ENCODE measurements around the gene EMC9.

Gene EMC9

DNA sequence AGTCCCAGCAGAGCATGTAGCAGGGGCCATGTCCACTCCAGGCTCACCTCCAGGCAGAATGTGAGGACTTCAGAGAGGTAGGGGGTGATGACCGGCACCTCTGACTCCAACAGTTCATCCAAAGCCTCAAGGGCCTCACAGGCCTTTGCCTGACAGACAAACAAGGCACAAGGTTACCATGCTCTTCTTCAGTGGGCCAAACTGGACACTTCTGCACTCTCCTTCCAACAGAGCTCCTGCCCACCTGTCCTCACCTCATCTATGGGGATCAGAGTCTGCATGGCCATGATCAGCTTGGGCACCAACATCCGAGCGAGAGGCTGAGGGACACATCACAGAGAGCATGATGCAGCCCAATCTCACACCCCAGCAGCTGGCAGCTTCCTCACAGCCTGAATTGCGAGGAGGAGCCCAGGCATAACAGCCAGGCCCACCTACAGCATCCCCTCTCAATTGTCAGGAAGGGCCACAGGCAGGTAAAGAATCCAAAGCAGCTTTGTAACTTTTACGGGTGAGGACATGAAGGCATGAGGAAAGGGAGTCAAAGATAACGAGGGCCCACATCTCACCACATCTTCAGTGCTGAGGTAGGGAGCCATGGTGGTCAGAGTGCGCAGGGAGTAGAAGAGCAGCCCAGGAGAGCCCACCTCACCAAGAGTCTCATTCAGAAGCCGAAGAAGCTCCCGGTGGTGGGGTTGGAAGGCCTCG is 45.6 kb upstream of the EMC9 start:
- peaks cover 6% of the 10 kb centered on the region; the same call in 1 of the 2 replicates for H3K79me2 ChIP-seq (ENCODE audit: low read length)
- no peaks in the 10 kb centered on the region for H3K36me3 ChIP-seq (replicated peaks; ENCODE audit: insufficient read depth, low read length)
- H3K4me2 ChIP-seq (ENCODE audit: low read depth, low read length), result no peak overlapping the region
- no peak overlapping the region for H2AFZ ChIP-seq (ENCODE audit: low read length)
- TF ChIP-seq EZH2phosphoT487 (IDR thresholded peaks at IDR 0.05; ENCODE audit: low read length), result no peak
- no peak for TF ChIP-seq EZH2 (optimal IDR thresholded peaks at IDR 0.05; ENCODE audit: low read depth, low read length)
- TF ChIP-seq, protein P1, sequence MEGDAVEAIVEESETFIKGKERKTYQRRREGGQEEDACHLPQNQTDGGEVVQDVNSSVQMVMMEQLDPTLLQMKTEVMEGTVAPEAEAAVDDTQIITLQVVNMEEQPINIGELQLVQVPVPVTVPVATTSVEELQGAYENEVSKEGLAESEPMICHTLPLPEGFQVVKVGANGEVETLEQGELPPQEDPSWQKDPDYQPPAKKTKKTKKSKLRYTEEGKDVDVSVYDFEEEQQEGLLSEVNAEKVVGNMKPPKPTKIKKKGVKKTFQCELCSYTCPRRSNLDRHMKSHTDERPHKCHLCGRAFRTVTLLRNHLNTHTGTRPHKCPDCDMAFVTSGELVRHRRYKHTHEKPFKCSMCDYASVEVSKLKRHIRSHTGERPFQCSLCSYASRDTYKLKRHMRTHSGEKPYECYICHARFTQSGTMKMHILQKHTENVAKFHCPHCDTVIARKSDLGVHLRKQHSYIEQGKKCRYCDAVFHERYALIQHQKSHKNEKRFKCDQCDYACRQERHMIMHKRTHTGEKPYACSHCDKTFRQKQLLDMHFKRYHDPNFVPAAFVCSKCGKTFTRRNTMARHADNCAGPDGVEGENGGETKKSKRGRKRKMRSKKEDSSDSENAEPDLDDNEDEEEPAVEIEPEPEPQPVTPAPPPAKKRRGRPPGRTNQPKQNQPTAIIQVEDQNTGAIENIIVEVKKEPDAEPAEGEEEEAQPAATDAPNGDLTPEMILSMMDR (IDR thresholded peaks at IDR 0.05; ENCODE audit: low read length), result no peak
- peaks cover 14% of the 10 kb centered on the region for H3F3A ChIP-seq (ENCODE audit: insufficient read depth, low read length)
- no peak overlapping the region for H3K4me3 ChIP-seq (ENCODE audit: low read length)
- H3K9ac ChIP-seq (ENCODE audit: low read length), result no peak overlapping the region
- no peak for DNase-seq
- H3K27ac ChIP-seq (ENCODE audit: low read length), result no peak overlapping the region
- no peaks in the 10 kb centered on the region for H3K9me2 ChIP-seq (replicated peaks; ENCODE audit: insufficient read depth, low read length)
- peaks cover 5% of the 10 kb centered on the region; the same call in 1 of the 2 replicates for H3K4me1 ChIP-seq (ENCODE audit: low read length)
- no peaks in the 10 kb centered on the region for H3K9me3 ChIP-seq (replicated peaks; ENCODE audit: insufficient read depth, low read length)
- H4K20me1 ChIP-seq (ENCODE audit: insufficient read depth, low read length), result no peaks in the 10 kb centered on the region
- H3K27me3 ChIP-seq (replicated peaks; ENCODE audit: insufficient read depth, low read length), result no peaks in the 10 kb centered on the region

DNA sequence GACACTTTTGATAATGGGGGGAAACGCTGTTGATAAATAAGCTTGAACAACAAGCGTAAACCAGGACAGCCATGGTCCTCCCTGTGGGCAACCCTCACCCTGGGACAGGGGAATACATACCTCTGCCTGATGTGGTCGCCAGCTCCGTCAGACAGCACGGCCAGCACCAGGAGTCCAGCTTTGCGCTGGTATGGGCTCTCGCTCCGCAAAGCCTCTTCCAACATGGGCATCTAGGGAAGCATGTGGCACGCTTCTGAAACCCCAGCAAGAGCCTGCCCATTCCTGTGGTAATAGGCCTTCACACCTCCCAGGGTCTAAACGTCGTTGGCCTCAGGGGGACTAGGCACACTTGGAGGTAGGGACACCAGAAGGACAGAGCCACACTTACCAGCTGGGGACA is 44.4 kb upstream of the EMC9 start:
- Histone ChIP-seq H3K27ac (ENCODE audit: low read length) (no peak overlapping the region), H3K4me3 (ENCODE audit: low read length) (no peak overlapping the region), H2AFZ (ENCODE audit: low read length) (no peak overlapping the region), H3K79me2 (ENCODE audit: low read length) (peaks cover 4% of the 10 kb centered on the region; the same call in 1 of the 2 replicates), H3K36me3 (replicated peaks; ENCODE audit: insufficient read depth, low read length) (no peaks in the 10 kb centered on the region), H3K4me2 (ENCODE audit: low read depth, low read length) (no peak overlapping the region), H3F3A (ENCODE audit: insufficient read depth, low read length) (peaks cover 14% of the 10 kb centered on the region), H3K27me3 (replicated peaks; ENCODE audit: insufficient read depth, low read length) (no peaks in the 10 kb centered on the region), H4K20me1 (ENCODE audit: insufficient read depth, low read length) (no peaks in the 10 kb centered on the region), H3K4me1 (ENCODE audit: low read length) (peaks cover 5% of the 10 kb centered on the region; the same call in 1 of the 2 replicates), H3K9ac (ENCODE audit: low read length) (no peak overlapping the region), H3K9me3 (replicated peaks; ENCODE audit: insufficient read depth, low read length) (no peaks in the 10 kb centered on the region), H3K9me2 (replicated peaks; ENCODE audit: insufficient read depth, low read length) (no peaks in the 10 kb centered on the region)
- TF ChIP-seq, protein P1 (IDR thresholded peaks at IDR 0.05; ENCODE audit: low read length), result no peak
- TF ChIP-seq EZH2 (optimal IDR thresholded peaks at IDR 0.05; ENCODE audit: low read depth, low read length) (no peak), EZH2phosphoT487 (IDR thresholded peaks at IDR 0.05; ENCODE audit: low read length) (no peak)
- DNase-seq, result no peak

- H3K9ac ChIP-seq (ENCODE audit: low read length), result no peak overlapping the region
- no peak overlapping the region for H3K4me2 ChIP-seq (ENCODE audit: low read depth, low read length)
- TF ChIP-seq EZH2phosphoT487 (IDR thresholded peaks at IDR 0.05; ENCODE audit: low read length) (no peak), EZH2 (optimal IDR thresholded peaks at IDR 0.05; ENCODE audit: low read depth, low read length) (no peak)
- TF ChIP-seq, protein P1 (IDR thresholded peaks at IDR 0.05; ENCODE audit: low read length), result no peak
- H3K36me3 ChIP-seq (replicated peaks; ENCODE audit: insufficient read depth, low read length), result no peaks in the 10 kb centered on the region
- no peaks in the 10 kb centered on the region for H3K9me3 ChIP-seq (replicated peaks; ENCODE audit: insufficient read depth, low read length)
- H3K27me3 ChIP-seq (replicated peaks; ENCODE audit: insufficient read depth, low read length), result no peaks in the 10 kb centered on the region
- H3K79me2 ChIP-seq (ENCODE audit: low read length), result peaks cover 4% of the 10 kb centered on the region; the same call in 1 of the 2 replicates
- no peaks in the 10 kb centered on the region for H3K9me2 ChIP-seq (replicated peaks; ENCODE audit: insufficient read depth, low read length)
- DNase-seq, result no peak
- no peak overlapping the region for H3K4me3 ChIP-seq (ENCODE audit: low read length)
- no peak overlapping the region for H3K27ac ChIP-seq (ENCODE audit: low read length)
- H3K4me1 ChIP-seq (ENCODE audit: low read length), result peaks cover 5% of the 10 kb centered on the region; the same call in 1 of the 2 replicates
- no peaks in the 10 kb centered on the region for H4K20me1 ChIP-seq (ENCODE audit: insufficient read depth, low read length)
- no peak overlapping the region for H2AFZ ChIP-seq (ENCODE audit: low read length)
- H3F3A ChIP-seq (ENCODE audit: insufficient read depth, low read length), result peaks cover 14% of the 10 kb centered on the region
Measured at GRCh38 chr14:24185026-24185425, 43.6 kb upstream of the EMC9 start.
